ENCODE results near the gene RELA.
"Not testable (repeated sequence)": the region's sequence is repeated elsewhere in the genome, so short reads cannot be mapped to it uniquely, and the experiment has no call there.

The RELA gene

DNA sequence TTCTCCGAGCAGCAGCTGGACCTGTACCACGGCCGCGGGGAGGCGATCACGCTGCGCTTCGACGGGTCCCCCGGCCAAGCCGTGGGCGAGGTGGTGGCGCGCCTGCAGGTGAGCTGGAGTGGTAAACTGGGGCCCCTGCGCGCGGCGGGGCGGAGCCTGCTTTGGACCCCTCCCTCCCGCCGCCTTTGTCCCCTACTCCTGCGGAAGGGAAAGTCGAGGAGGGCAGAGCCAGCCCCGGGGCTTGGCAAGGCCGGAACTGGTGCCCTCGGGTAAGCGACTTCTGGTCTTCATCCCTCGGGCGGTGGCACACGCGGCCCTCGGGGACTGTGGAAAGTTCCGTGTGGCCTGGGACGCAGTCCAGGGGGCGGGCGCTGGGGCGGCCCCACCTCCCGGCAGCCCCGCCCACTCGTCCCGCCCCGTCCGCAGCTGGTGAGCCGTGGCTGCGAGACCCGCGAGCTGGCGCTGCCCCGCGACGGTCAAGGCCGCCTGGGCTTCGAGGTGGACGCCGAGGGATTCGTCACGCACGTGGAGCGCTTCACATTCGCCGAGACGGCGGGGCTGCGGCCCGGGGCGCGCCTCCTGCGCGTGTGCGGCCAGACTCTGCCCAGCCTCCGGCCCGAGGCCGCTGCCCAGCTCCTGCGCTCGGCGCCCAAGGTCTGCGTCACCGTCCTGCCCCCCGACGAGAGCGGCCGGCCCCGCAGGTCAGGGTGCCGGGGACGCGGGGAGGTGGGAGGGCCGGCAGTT lies 15.6 kb downstream of the RELA start:
- DNase-seq, result peak; percentile 31

DNA sequence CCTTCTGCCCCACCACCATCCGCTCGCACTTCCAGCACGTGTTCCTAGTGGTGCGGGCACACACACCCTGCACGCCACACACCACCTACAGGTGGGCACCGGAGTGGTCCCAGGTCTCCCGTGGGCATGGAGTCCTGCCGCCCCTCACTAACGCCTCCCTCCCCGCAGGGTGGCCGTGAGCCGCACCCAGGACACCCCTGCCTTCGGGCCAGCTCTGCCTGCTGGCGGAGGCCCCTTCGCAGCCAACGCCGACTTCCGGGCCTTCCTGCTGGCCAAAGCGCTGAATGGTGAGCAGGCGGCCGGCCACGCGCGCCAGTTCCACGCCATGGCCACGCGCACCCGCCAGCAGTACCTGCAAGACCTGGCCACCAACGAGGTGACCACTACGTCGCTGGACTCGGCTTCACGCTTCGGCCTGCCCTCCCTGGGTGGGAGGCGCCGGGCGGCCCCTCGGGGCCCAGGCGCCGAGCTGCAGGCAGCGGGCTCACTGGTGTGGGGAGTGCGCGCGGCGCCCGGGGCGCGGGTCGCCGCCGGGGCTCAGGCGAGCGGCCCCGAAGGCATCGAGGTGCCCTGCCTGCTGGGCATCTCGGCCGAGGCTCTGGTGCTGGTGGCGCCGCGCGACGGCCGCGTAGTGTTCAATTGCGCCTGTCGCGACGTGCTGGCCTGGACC lies 16.3 kb downstream of the RELA start:
- no peak for DNase-seq

DNA sequence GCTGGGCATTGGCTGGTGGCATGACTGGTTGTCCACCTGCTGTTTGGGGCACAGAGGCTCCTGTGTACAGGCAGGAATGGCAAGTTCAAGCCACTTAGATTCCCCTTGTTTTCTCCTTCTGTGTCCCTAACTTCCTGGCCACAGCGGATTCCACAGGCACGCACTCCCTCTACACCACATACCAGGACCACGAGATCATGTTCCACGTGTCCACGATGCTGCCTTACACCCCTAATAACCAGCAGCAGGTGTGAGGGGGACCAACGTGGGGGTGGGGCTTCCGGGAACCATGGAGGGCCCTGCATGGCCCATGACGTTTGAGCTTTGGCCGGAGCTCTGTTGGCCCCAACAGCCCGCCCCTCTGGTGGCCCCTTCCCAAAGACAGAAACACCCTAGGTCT lies 17.0 kb downstream of the RELA start:
- peak; percentile 55 for DNase-seq

DNA sequence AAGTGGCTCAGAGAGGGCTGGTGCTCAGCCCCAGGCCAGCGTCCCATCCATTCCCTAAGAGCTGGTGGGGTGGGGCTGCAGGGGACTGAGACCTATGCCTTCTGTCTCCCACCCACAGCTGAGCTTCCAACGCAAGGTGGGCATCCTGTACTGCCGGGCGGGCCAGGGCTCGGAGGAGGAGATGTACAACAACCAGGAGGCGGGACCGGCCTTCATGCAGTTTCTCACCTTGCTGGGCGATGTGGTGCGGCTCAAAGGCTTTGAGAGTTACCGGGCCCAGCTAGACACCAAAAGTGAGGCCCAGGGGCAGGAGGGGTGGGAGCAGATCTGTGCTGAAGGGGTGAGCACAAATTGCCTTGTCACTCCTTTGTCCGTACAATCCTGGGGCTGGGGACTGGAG lies 17.9 kb downstream of the RELA start:
- DNase-seq, result no peak

DNA sequence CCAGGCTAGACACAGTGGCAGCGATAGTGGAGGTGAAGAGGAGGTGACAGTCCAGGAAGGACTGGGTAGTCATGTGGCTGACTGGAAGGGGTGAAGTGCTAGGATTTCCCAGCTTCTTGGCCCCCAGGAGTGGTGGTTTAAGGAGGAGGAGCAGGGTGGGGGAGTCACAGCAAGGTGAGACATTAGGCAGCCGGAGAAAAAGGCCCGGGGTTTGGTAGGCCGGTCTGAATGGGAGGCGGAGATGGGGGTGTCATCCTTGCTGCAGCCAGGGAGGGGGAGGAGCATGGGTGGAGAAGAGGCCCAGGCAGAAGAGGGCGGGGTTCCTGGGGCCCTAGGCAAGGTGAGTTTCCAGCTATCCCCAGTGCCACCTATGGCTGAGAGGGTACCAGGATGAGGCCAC lies 18.7 kb downstream of the RELA start:
- DNase-seq, result no peak

- no peak for DNase-seq
Observed at GRCh38 chr11:65642014-65642671, 20.6 kb downstream of the RELA start.

DNA sequence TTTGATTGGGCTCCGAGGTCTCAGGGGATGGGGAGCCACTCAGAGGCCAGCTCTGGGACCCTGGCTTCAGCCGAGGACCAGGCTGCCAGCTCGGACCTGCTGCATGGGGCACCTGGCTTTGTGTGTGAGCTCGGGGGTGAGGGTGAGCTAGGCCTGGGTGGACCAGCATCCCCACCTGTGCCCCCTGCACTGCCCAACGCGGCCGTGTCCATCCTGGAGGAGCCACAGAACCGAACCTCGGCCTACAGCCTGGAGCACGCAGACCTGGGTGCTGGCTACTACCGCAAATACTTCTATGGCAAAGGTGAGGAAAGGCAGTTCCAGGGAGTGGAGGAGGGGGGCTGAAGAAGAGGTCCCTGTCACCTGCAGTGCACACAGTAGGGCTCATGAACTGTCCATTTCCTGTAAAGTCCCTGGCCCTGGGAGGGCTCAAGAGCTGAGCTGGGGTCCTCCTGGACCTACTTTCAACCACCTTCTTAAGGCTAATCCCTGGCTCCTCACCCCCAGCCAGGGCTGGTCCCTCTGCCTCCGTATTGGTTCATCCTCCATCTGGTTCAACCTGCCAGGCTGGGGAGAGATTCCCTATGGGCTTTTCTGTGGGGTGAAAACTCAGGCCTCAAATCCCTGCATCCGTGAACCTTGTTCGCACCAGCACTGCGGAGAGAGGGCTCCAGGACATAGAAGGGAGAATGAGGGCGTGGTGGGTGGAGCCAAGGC lies 21.3 kb downstream of the RELA start:
- DNase-seq, result no peak

DNA sequence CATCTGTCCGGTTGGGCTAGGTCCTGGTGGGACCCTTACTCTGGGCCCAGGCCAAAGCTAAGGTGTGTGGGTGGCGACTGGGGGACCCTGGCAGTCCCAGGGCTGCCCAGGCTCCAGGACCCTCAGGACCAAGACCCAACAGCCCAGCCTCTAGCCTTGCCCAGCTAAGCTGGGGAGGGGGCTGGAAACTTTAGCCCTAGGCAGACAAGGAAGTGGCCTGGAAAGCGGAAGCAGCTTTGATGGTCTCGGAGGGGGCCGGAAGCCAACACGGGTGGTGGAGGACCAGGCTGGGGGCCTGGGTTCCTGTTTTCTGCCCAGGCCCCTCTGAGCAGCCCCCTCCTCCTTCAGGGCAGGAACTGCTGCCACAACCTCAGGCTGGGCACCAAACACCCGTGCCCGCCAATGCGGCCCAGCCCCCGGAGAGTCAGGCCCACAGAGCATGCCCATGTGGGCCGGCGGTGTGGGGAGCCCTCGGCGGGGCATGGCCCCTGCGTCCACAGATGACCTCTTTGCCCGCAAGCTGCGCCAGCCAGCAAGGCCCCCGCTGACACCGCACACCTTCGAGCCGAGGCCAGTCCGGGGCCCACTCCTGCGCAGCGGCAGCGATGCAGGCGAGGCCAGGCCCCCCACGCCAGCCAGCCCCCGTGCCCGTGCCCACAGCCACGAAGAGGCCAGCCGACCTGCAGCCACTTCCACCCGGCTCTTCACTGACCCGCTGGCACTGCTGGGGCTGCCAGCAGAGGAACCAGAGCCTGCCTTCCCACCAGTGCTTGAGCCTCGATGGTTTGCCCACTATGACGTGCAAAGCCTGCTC lies 22.0 kb downstream of the RELA start:
- no peak for DNase-seq

GRCh38 chr11:65639623-65640482 lies 22.9 kb downstream of the RELA start:
- peak; percentile 13 for DNase-seq

GRCh38 chr11:65639228-65639597 lies 23.5 kb downstream of the RELA start:
- not testable (repeated sequence) for DNase-seq

GRCh38 chr11:65637794-65638419 lies 24.8 kb downstream of the RELA start, which contains the start of gene SIPA1:
Gene SIPA1 (plus strand): TSS chr11:65638101. CDS start chr11:65640922, 2,821 bp downstream.
- DNase-seq, result peak; percentile 85

GRCh38 chr11:65637032-65637557 lies 25.6 kb downstream of the RELA start:
- no peak for DNase-seq

DNA sequence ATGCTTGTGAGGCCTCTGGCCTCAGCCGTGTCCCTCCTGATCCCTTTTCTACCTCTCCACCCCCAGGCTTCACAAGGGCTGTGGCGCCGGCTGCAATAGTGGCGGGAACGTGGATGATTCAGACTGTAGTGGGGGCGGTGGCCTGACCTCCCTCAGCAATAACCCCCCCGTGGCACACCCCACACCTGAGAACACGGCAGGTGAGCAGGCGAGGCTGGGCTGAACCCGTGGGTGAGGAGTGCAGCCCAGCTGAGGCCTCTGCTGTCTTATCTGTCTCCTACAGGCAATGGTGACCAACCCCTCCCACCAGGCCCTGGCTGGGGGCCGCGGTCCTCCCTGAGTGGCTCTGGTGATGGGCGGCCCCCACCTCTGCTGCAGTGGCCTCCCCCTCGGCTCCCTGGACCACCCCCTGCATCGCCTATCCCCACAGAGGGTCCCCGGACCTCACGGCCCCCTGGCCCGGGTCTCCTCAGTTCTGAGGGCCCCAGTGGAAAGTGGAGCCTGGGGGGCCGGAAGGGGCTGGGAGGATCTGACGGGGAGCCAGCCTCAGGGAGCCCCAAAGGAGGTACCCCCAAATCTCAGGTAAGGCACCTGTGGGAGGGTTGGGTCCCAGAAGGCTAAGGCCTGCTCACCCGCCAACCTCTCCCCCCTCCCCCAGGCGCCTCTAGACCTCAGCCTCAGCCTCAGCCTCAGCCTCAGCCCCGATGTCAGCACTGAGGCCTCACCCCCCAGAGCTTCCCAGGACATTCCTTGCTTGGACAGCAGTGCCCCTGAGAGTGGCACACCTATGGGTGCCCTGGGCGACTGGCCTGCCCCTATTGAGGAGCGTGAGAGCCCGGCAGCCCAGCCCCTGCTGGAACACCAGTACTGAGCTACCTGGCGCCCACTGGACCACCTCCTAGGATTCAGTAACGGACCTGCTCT lies 26.3 kb downstream of the RELA start:
- no peak for DNase-seq

DNA sequence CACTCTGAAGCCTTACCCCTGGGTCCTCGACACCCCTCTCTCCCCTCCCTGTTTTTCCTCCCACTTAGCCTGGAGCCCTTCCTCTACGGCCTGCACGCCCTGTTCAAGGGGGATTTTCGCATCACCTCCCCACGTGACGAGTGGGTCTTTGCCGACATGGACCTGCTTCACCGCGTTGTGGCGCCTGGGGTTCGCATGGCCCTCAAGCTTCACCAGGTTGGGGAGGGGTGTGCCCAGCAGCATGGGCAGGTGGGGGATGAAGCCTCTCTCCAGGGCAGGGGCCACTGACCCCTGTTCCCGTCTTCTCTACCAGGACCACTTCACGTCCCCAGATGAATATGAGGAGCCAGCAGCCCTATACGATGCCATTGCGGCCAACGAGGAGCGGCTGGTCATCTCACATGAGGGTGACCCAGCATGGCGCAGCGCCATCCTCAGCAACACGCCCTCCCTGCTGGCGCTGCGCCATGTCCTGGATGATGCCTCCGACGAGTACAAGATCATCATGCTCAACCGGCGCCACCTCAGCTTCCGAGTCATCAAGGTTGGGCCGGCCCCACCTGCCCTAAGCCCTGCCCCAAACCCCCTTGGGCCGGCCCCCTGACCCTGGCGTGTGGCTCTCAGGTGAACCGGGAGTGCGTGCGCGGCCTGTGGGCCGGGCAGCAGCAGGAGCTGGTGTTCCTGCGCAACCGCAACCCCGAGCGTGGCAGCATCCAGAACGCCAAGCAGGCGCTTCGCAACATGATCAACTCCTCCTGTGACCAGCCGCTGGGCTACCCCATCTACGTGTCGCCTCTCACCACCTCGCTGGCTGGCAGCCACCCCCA lies 27.6 kb downstream of the RELA start:
- no peak for DNase-seq

GRCh38 chr11:65634440-65634839 lies 28.3 kb downstream of the RELA start:
- no peak for DNase-seq

DNA sequence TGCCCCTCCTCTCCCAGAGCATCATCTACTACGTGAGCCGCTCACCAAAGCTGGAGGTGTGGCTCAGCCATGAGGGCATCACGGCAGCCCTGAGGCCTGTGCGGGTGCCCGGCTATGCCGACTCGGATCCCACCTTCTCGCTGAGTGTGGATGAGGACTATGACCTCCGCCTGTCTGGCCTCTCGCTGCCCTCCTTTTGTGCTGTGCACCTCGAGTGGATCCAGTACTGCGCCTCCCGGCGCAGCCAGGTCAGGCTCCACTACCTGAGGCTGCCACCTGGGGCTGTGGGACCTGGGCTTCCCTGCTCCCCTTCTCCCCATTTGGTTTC lies 28.6 kb downstream of the RELA start:
- no peak for DNase-seq

DNA sequence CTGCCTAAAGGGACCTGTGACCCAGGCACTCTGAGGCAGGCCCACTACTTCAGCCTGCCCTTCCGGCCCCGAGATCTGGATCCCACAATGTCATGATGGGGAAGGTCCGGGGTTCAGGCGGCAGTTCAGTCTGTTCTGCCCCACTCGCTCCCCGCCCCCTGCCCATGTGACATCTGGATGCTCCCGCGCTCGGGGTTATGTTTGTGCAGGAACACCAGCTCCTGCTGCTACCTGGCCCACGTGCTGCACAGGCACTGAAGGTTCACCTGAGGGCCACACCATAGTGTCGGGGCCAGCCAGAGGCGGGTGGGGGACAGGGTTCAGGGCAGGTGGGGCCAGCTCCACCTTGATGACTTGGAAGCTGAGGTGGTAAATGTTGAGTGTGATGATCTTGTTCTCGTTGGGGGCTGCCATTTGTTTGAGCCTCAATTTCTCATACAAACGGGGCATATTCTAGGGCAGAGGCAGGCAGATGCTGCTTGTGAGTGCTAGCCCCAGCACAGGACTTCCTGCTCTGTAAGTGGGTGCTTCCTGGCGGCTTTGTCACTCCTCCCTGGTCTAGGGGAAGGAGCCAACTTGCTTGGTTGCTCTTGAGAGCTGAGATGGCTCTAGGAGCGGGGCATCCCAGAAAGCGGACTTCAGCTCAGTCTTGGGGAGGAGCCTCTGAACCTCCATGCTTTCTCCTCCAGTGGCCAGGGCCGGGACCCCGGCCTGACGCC lies 29.2 kb downstream of the RELA start:
- DNase-seq, result no peak

- no peak for DNase-seq
Observed at GRCh38 chr11:65630215-65630614, 32.5 kb downstream of the RELA start.
